PC-9 (cell line): Measurements from ENCODE around the gene XCL2.

Source experiments
- EZH2 ChIP-seq: fragments of 200-600 bp; sonication (generic); IDR thresholded peaks from 2 replicates; pipeline ENCODE4 v1.8.0; 2017; ENCODE audit warnings: antibody characterized with exemption, low read depth
- TF ChIP-seq, protein P1 (sequence below): fragments of 200-600 bp; sonication (generic); conservative IDR thresholded peaks from 2 replicates; pipeline ENCODE4 v1.6.1; 2017; ENCODE audit warnings: mixed run types, antibody characterized with exemption, mild to moderate bottlenecking, moderate library complexity

DNA sequence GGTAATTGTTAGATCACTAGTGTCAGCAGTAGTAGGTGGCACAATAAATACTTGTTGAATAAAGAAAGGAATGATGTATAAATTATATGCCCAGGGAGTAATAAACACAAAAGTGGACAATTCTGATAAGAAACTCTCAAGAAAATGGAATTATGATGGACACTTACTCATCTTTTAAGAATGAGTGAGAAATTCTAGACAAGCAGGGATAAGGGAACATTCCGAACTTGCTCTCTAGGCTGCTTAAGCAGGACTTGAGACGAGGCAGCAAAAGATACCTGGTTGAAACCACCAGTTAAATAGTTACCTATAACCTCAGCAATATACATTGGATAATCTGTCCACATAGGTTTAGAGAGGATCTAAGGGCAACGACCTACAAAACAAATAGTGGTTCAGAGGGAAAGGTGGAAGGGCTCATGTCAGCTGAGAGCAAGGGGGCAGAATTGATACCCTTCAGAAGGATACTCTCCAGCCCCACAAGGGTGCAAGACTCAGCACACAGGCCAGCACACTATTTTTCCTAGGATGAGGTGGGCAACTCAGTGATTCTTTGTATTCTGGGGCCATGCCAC is 46.3 kb downstream of the XCL2 start:
- TF ChIP-seq, protein P1, sequence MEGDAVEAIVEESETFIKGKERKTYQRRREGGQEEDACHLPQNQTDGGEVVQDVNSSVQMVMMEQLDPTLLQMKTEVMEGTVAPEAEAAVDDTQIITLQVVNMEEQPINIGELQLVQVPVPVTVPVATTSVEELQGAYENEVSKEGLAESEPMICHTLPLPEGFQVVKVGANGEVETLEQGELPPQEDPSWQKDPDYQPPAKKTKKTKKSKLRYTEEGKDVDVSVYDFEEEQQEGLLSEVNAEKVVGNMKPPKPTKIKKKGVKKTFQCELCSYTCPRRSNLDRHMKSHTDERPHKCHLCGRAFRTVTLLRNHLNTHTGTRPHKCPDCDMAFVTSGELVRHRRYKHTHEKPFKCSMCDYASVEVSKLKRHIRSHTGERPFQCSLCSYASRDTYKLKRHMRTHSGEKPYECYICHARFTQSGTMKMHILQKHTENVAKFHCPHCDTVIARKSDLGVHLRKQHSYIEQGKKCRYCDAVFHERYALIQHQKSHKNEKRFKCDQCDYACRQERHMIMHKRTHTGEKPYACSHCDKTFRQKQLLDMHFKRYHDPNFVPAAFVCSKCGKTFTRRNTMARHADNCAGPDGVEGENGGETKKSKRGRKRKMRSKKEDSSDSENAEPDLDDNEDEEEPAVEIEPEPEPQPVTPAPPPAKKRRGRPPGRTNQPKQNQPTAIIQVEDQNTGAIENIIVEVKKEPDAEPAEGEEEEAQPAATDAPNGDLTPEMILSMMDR, result no peak
- TF ChIP-seq EZH2, result no peak
